H1 (cell line): Measurements from ENCODE around the gene NBAS. TPM values are rescaled to one million over a fixed set of nuclear protein-coding genes. Genes with fewer than 3 reads are reported as not detected.

ENCODE experiments used
- YY1 ChIP-seq: IDR thresholded peaks from 2 replicates; pipeline ENCODE4 v1.6.1; 2011; ENCODE audit warnings: low read depth, mild to moderate bottlenecking, low read length
- polyA plus RNA-seq, 7 experiments: library from polyadenylated mRNA; depleted of rRNA in 3 of 7; stranded (reverse) in 5 of 7; unstranded in 2 of 7; fragments of >200 nt in 5 of 7; fragments of 200-250 nt in 2 of 7; gene quantifications; 1 replicate in 5 of 7; 2 replicates in 1 of 7; 4 replicates in 1 of 7; pipeline versions ENCODE4 v1.2.1 to v1.2.3, GENCODE V29; 2011 to 2013; ENCODE audit warnings: missing spikeins in 2 of 7, mixed read lengths in 2 of 7
- total RNA-seq: library from RNA; stranded (reverse); fragmentation: NEBNext Ultra II Directional; extraction: Animal tissue kit (Norgen Biotek cat#: 25700); gene quantifications from 2 replicates; pipeline ENCODE4 v1.2.1, GENCODE V29; 2021

Gene NBAS
- total and polyA plus RNA-seq, 2 of the 8 experiments (the other 6 are each of a cell fraction or from before 2014, with no cell fraction given) = 19.6 to 34.8 TPM

GRCh38 chr2:15594291-15595256 lies 33.4 kb upstream of the NBAS start (continued):
- TF ChIP-seq YY1 = no peak
